Middle frontal gyrus (tissue), 1 donor: ENCODE results near the gene SPATA24.
"Not testable (repeated sequence)": the region's sequence is repeated elsewhere in the genome, so short reads cannot be mapped to it uniquely, and the experiment has no call there.

Source experiments
- DNase-seq: peaks from one replicate; pipeline ENCODE4 v3.0.0-alpha.2; 2015; ENCODE audit warnings: low spot score; ENCODE audit errors: extremely low spot score

SPATA24 gene

GRCh38 chr5:139395844-139396640 lies 7.8 kb downstream of the SPATA24 start:
- no peak for DNase-seq

- DNase-seq = no peak
These were observed 9.0 kb downstream of the SPATA24 start, which contains the start of gene PROB1 for GRCh38 chr5:139394654-139395566. Gene PROB1 (minus strand): TSS chr5:139395104. CDS start chr5:139395081, 23 bp downstream.

- no peak for DNase-seq
These were observed 9.7 kb downstream of the SPATA24 start for GRCh38 chr5:139394123-139394653.

- no peak for DNase-seq
These were observed 10.3 kb downstream of the SPATA24 start for GRCh38 chr5:139393497-139394122.

- DNase-seq = no peak
These were observed 11.0 kb downstream of the SPATA24 start for GRCh38 chr5:139392678-139393496.

- DNase-seq = no peak
These were observed 11.6 kb downstream of the SPATA24 start for GRCh38 chr5:139392324-139392677.

GRCh38 chr5:139391570-139392323 lies 12.1 kb downstream of the SPATA24 start:
- DNase-seq = no peak

GRCh38 chr5:139390639-139391569 lies 13.0 kb downstream of the SPATA24 start:
- DNase-seq = no peak

GRCh38 chr5:139389701-139390638 lies 13.9 kb downstream of the SPATA24 start, which contains the start of gene MZB1:
Gene MZB1 (minus strand): TSS chr5:139389913. CDS start chr5:139389856, 57 bp downstream.
- DNase-seq = no peak

- no peak for DNase-seq
These were observed 15.6 kb downstream of the SPATA24 start for GRCh38 chr5:139388198-139388821.

- no peak for DNase-seq
These were observed 16.2 kb downstream of the SPATA24 start for GRCh38 chr5:139387611-139388197.

GRCh38 chr5:139386956-139387355 lies 16.9 kb downstream of the SPATA24 start:
- not testable (repeated sequence) for DNase-seq

- no peak for DNase-seq
These were observed 17.8 kb downstream of the SPATA24 start for GRCh38 chr5:139386050-139386438.

GRCh38 chr5:139385061-139386049 lies 18.5 kb downstream of the SPATA24 start:
- no peak for DNase-seq

- DNase-seq = no peak
These were observed 19.3 kb downstream of the SPATA24 start for GRCh38 chr5:139384591-139385051.
